Uterus (tissue), 4 donors: ENCODE measurements around the gene DGKI. TPM values are rescaled to one million over a fixed set of nuclear protein-coding genes. Genes with fewer than 3 reads are reported as not detected.

Experiments used
- DNase-seq, 2 donors: peaks; one replicate each; pipeline ENCODE4 v3.0.0-alpha.2; 2019 to 2020
- H3K27ac ChIP-seq, 2 donors: fragments of 200-600 bp; sonication (generic); 1 replicate in 1 of 2; 2 replicates in 1 of 2; pipeline ENCODE4 v1.5.1; 2016 to 2018
- H3K27me3 ChIP-seq, 2 donors: fragments of 200-600 bp; sonication (generic); one replicate each; pipeline ENCODE4 v1.5.1; 2018 to 2019; ENCODE audit warnings: control low read depth in 1 of 2
- H3K36me3 ChIP-seq, 2 donors: fragments of 200-600 bp; sonication (generic); one replicate each; pipeline ENCODE4 v1.5.1; 2019; ENCODE audit warnings: control low read depth in 1 of 2
- H3K4me1 ChIP-seq, 2 donors: fragments of 200-600 bp; sonication (generic); one replicate each; pipeline ENCODE4 v1.5.1; 2018 to 2019; ENCODE audit warnings: control low read depth in 1 of 2
- H3K4me3 ChIP-seq, 2 donors: fragments of 200-600 bp; sonication (generic); 1 replicate in 1 of 2; 2 replicates in 1 of 2; pipeline ENCODE4 v1.5.1; 2018 to 2019; ENCODE audit warnings: mild to moderate bottlenecking in 1 of 2
- H3K9me3 ChIP-seq, 2 donors: fragments of 200-600 bp; sonication (generic); one replicate each; pipeline ENCODE4 v1.5.1; 2019; ENCODE audit warnings: control low read depth in 1 of 2
- POLR2A ChIP-seq, 2 donors: fragments of 450-650 bp; IDR thresholded peaks; one replicate each; pipeline ENCODE4 v1.6.1; 2016; ENCODE audit warnings: antibody characterized with exemption in 2 of 2, mild to moderate bottlenecking in 1 of 2, moderate library complexity in 1 of 2
- intact Hi-C: fragments of 100-400 bp; cut with DNase I; formaldehyde crosslinking; loops from one replicate; pipeline ENCODE4 v1.15.1; 2023; ENCODE audit warnings: low total_unique reads
- total RNA-seq, 4 donors: library from RNA; depleted of rRNA in 3 of 4; stranded (reverse); fragments of >200 nt in 3 of 4; gene quantifications; one replicate each; pipeline versions ENCODE4 v1.1.0 to v1.2.4, GENCODE V29; 2014 to 2023
- TF ChIP-seq, protein P1 (sequence below), 4 experiments: fragments of 200-600 bp in 2 of 4; fragments of 450-650 bp in 2 of 4; sonication (generic) in 2 of 4; IDR thresholded peaks; one replicate each; pipeline ENCODE4 v1.5.1; 2016 to 2019; ENCODE audit warnings: antibody characterized with exemption in 4 of 4, mild to moderate bottlenecking in 2 of 4, moderate library complexity in 1 of 4
- donor health status: DM: yes; HTN: yes; CAD: no.

DGKI gene
- total RNA-seq, 4 donors from 2014 or later, result 1.0 to 8.5 (median 4.1) TPM

DNA sequence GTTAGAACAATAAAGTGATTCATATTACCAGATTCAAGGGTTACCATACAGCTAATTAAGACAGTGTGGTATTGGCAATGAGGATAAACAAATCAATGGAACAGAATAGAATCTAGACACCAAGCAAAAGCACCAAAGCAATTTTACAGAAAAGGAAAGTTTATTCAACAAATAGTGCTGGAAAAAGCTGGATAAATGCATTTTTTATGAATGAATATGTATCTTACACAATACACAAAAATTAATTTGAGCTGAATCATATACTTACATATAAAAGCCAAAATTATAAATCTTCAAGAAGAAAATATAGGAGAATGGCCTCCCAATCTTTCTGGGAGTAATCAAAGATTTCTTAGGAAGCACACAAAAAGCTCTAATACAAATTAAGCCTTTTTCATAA is 282.8 kb downstream of the DGKI start:
- Histone ChIP-seq H3K9me3 (no peaks in the 10 kb centered on the region), H3K36me3 (no peaks in the 10 kb centered on the region), H3K27ac (no peak overlapping the region), H3K4me1 (no peaks in the 10 kb centered on the region), H3K4me3 (no peak overlapping the region), H3K27me3 (no peaks in the 10 kb centered on the region)
- TF ChIP-seq, protein P1, sequence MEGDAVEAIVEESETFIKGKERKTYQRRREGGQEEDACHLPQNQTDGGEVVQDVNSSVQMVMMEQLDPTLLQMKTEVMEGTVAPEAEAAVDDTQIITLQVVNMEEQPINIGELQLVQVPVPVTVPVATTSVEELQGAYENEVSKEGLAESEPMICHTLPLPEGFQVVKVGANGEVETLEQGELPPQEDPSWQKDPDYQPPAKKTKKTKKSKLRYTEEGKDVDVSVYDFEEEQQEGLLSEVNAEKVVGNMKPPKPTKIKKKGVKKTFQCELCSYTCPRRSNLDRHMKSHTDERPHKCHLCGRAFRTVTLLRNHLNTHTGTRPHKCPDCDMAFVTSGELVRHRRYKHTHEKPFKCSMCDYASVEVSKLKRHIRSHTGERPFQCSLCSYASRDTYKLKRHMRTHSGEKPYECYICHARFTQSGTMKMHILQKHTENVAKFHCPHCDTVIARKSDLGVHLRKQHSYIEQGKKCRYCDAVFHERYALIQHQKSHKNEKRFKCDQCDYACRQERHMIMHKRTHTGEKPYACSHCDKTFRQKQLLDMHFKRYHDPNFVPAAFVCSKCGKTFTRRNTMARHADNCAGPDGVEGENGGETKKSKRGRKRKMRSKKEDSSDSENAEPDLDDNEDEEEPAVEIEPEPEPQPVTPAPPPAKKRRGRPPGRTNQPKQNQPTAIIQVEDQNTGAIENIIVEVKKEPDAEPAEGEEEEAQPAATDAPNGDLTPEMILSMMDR (IDR thresholded peaks at IDR 0.05), result no peak
- no peak for TF ChIP-seq POLR2A (IDR thresholded peaks at IDR 0.05)
- DNase-seq, result no peak
- intact Hi-C loops, result no loop called here

DNA sequence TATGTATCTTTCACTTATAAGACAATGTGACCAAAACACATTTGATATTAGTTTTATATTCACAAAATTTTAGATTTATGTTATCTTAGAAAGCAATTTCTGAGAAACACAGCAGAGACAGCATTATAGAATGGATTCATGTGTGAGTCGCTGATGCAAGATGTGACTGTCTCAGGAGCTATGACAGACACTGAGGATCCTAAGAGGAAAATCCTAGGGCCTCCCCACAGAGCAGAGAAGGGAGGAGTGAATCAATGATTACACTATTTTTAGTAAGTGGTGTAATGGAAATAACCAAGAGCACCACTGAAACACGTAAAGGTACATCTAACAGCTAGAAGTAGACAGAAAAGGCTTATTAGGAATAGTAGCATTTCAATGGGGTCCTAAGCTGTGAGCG is 299.3 kb downstream of the DGKI start:
- no peaks in the 10 kb centered on the region for H3K27me3 ChIP-seq
- no peaks in the 10 kb centered on the region for H3K9me3 ChIP-seq
- TF ChIP-seq, protein P1 (IDR thresholded peaks at IDR 0.05), result no peak
- no peak for TF ChIP-seq POLR2A (IDR thresholded peaks at IDR 0.05)
- no peak for DNase-seq
- H3K27ac ChIP-seq, result no peak overlapping the region
- H3K36me3 ChIP-seq, result no peaks in the 10 kb centered on the region
- no peaks in the 10 kb centered on the region for H3K4me1 ChIP-seq
- H3K4me3 ChIP-seq, result no peak overlapping the region
- intact Hi-C loops, result no loop called here

DNA sequence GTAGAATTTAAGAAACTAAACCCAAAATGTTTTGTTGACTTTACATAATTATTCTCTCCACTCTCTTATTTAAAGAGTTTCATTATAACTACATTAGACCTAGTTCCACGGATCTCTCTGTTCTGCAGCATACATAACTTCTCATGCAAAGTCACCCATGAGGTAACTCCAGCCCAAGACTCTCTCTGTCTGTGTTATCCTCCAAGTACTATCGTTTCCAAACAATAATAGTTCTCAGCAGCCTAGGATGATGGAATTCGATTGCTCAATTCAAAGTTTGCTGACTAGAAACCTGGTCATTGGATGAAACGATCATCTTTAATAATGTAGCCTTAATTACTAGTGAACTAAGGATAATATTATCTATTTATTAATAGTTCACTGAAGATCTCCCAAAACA is 300.1 kb downstream of the DGKI start:
- intact Hi-C loops, result no loop called here
- Histone ChIP-seq H3K36me3 (no peaks in the 10 kb centered on the region), H3K27me3 (no peaks in the 10 kb centered on the region), H3K9me3 (no peaks in the 10 kb centered on the region), H3K4me1 (no peaks in the 10 kb centered on the region), H3K4me3 (no peak overlapping the region), H3K27ac (no peak overlapping the region)
- no peak for DNase-seq
- TF ChIP-seq POLR2A (IDR thresholded peaks at IDR 0.05), result no peak
- TF ChIP-seq, protein P1 (IDR thresholded peaks at IDR 0.05), result no peak

DNA sequence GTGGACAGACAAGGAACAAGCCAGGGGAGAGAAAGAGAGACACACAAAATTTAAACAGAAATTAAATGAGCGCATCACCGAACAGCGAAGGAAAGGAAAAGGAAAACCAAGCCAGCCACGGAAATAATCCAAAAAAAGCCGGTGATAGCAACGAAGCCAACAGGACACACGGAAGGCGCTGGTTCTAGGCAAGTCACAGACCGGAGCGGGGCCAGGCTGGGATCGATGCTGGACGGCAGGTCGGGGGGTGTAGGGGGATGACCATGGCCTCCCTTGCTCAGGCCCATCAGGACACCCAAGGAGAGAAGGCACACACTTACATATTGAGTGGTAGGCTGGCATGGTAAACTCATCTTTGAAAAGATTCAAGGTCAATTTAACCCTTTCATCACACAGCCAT is 300.8 kb downstream of the DGKI start:
- H3K27ac ChIP-seq, result no peak overlapping the region

DNA sequence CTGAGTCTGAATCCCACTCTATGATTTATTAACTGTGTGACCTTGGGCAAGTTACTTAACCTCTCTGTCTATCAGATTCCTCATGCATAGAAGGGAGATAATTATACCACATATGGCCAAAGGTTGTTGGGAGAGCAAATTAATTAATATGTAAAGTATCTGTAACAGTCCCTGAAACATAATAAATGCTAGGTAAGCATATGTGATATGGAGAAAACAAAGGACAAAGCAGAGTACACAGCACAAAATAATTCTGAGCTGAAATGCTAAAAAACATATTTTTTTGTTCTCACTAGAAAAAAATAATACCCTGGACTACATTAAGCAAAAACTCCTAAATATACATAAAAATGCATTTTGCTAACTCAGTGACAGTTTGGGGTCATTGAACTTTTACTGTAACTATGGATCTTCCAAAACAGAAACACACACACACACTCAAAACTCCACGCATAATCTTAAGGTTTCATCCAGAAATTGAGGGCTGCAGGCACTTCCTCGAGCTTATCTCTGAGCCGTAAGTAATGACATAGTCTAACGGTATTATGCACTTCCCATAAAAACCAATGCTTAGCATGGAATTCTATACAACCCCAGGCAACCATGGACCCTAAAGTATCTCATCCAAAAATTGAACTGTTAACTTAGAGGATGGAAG is 301.6 kb downstream of the DGKI start:
- intact Hi-C loops, result no loop called here
- TF ChIP-seq, protein P1 (IDR thresholded peaks at IDR 0.05), result no peak
- no peak for TF ChIP-seq POLR2A (IDR thresholded peaks at IDR 0.05)

More for the DNA sequence above, 300.8 kb downstream of the DGKI start:
- no peak for DNase-seq
- TF ChIP-seq, protein P1 (IDR thresholded peaks at IDR 0.05), result no peak
- TF ChIP-seq POLR2A (IDR thresholded peaks at IDR 0.05), result no peak
- Histone ChIP-seq H3K4me3 (no peak overlapping the region), H3K9me3 (no peaks in the 10 kb centered on the region), H3K36me3 (no peaks in the 10 kb centered on the region), H3K27me3 (no peaks in the 10 kb centered on the region), H3K4me1 (no peaks in the 10 kb centered on the region)
- intact Hi-C loops, result no loop called here

More for the DNA sequence above, 301.6 kb downstream of the DGKI start:
- Histone ChIP-seq H3K27me3 (no peaks in the 10 kb centered on the region), H3K36me3 (no peaks in the 10 kb centered on the region), H3K9me3 (no peaks in the 10 kb centered on the region), H3K27ac (no peak overlapping the region), H3K4me3 (no peak overlapping the region), H3K4me1 (no peaks in the 10 kb centered on the region)
- no peak for DNase-seq
